Right lobe of liver (tissue), 6 donors: ENCODE results near the gene WNT3. TPM values are rescaled to one million over a fixed set of nuclear protein-coding genes. Genes with fewer than 3 reads are reported as not detected.

ENCODE experiments used
- ATAC-seq, 4 donors: fragments of 200-7000 bp; cut with Tn5 transposase; one replicate each; pipeline ENCODE4 v1.9.1; 2020; ENCODE audit warnings: mild to moderate bottlenecking in 4 of 4, moderate library complexity in 4 of 4
- DNase-seq, 3 donors: peaks; one replicate each; pipeline ENCODE4 v3.0.0-alpha.2; 2020
- H3K27ac ChIP-seq, 3 donors: fragments of 200-600 bp; one replicate each; pipeline ENCODE4 v1.8.0; 2022
- H3K27me3 ChIP-seq, 2 donors: fragments of 200-600 bp; one replicate each; pipeline ENCODE4 v1.8.0; 2022
- H3K36me3 ChIP-seq, 4 donors: fragments of 200-600 bp; sonication (generic) in 1 of 4; one replicate each; pipeline versions ENCODE4 v1.5.1 to v1.8.0; 2017 to 2022; ENCODE audit warnings: control low read depth in 1 of 4
- H3K4me1 ChIP-seq, 4 donors: fragments of 200-600 bp; sonication (generic) in 1 of 4; one replicate each; pipeline versions ENCODE4 v1.5.1 to v1.8.0; 2017 to 2022; ENCODE audit warnings: control low read depth in 1 of 4
- H3K4me3 ChIP-seq, 3 donors: fragments of 200-600 bp; one replicate each; pipeline ENCODE4 v1.8.0; 2022
- H3K9me3 ChIP-seq, 4 donors: fragments of 200-600 bp; sonication (generic) in 1 of 4; one replicate each; pipeline versions ENCODE4 v1.5.1 to v1.8.0; 2017 to 2022; ENCODE audit warnings: control low read depth in 1 of 4
- CTCF ChIP-seq, 4 donors: fragments of 200-600 bp in 3 of 4; fragments of 450-650 bp in 1 of 4; IDR thresholded peaks; one replicate each; pipeline versions ENCODE4 v1.5.1 to v1.8.0; 2016 to 2022; ENCODE audit warnings: antibody characterized with exemption in 4 of 4, mild to moderate bottlenecking in 2 of 4
- POLR2A ChIP-seq: fragments of 450-650 bp; IDR thresholded peaks from one replicate; pipeline ENCODE4 v1.6.1; 2017; ENCODE audit warnings: antibody characterized with exemption, mild to moderate bottlenecking
- WGBS: methylation state at CpG from one replicate; pipeline ENCODE4 v1.1.6; 2018; ENCODE audit warnings: low coverage, low lambda C conversion rate; ENCODE audit not compliant: insufficient coverage; ENCODE audit errors: missing lambda C conversion rate; 5-methylcytosine and 5-hydroxymethylcytosine counted together
- intact Hi-C, 2 donors: fragments of 100-400 bp; cut with DNase I; formaldehyde crosslinking; loops; one replicate each; pipeline versions ENCODE4 v1.11.2 to v1.14.1; 2022
- total RNA-seq, 6 experiments: library from RNA; depleted of rRNA in 2 of 6; stranded (reverse); fragments of >200 nt in 2 of 6; fragmentation: NEBNext Ultra II Directional in 3 of 6; extraction: Animal tissue kit (Norgen Biotek cat#: 25700) in 3 of 6; gene quantifications; one replicate each; pipeline versions ENCODE4 v1.1.0 to v1.2.4, GENCODE V29; 2016 to 2023
- donor health status: DM: no; HTN: yes; CAD: no.
- donor health status: DM: no; HTN: no; CAD: no.
- donor health status: DM: no; HTN: no; CAD: no.
- donor health status: DM: no; HTN: yes; CAD: no.
- donor health status: DM: no; HTN: yes; CAD: no.

WNT3 gene
- total RNA-seq, 6 experiments from 2014 or later, result 1.0 to 5.0 (median 4.0) TPM

GRCh38 chr17:46831573-46832330 lies 13.3 kb upstream of the WNT3 start:
- ATAC-seq (peak in 1 of 4 donors; percentile 69), DNase-seq (no peak)
- no peak overlapping the region for H3K27ac ChIP-seq
- no peak overlapping the region for H3K4me3 ChIP-seq
- H3K27me3 ChIP-seq, result no peaks in the 10 kb centered on the region
- TF ChIP-seq POLR2A (no peak), CTCF (IDR thresholded peaks at IDR 0.05) (no peak)
- H3K36me3 ChIP-seq, result no peaks in the 10 kb centered on the region
- no peaks in the 10 kb centered on the region for H3K9me3 ChIP-seq
- peaks cover 0 to 3% (median 0%) of the 10 kb centered on the region in 4 donors for H3K4me1 ChIP-seq
- intact Hi-C loops, result no loop called here
- WGBS, result 33% methylated on average over 4 of the region's 14 CpGs

DNA sequence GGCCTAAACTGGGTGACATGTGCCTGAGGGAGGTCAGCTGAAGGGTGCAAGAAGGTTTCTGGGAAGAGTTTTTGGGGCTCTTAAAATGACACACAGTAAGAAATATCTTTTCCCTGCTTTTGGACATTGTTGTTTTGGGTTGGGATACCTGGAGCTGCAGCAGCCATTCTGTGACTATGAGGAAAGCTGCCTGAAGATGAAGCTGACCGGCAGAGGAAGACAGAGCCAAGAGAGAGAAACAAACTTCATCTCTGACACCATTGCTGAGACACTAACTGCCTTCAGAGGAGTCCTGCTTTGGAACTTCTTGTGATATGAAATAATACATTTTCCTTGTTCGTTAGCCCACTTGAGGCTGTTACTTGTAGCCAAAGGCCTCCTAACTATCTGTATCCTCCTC lies 8.8 kb upstream of the WNT3 start:
- Histone ChIP-seq H3K27me3 (peaks cover 0 to 4% of the 10 kb centered on the region in 2 donors), H3K4me3 (no peak overlapping the region), H3K4me1 (no peaks in the 10 kb centered on the region), H3K9me3 (no peaks in the 10 kb centered on the region), H3K27ac (no peak overlapping the region), H3K36me3 (no peaks in the 10 kb centered on the region)
- intact Hi-C loops, result no loop called here
- 76% methylated on average over 2 of the region's 2 CpGs for WGBS
- ATAC-seq (no peak), DNase-seq (no peak)
- TF ChIP-seq CTCF (IDR thresholded peaks at IDR 0.05), result no peak
- TF ChIP-seq POLR2A, result no peak

DNA sequence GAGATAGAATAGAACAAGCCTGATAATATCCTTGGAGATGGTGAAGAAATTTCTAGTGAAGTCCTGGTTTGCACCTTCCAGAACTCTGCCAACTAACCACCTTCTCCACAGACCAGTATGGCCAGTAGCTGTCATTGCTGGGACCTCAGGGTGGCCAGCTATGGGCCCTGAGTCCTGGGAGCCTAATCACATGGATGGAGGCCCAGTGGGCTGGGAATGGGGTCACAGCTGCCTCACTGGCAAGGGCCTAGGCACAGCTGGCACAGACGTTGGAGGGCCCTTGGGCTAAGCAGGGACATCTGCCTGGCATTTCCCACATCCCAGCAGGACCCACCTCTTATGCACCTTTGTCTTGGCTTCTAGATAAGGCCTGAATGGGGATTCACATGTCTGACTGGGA lies 7.6 kb upstream of the WNT3 start:
- H3K4me3 ChIP-seq, result no peak overlapping the region
- no peak overlapping the region for H3K27ac ChIP-seq
- H3K9me3 ChIP-seq, result no peaks in the 10 kb centered on the region
- H3K27me3 ChIP-seq, result peaks cover 0 to 4% of the 10 kb centered on the region in 2 donors
- WGBS, result no CpG with 5 or more reads among the region's 1 CpG
- DNase-seq (no peak), ATAC-seq (no peak)
- H3K4me1 ChIP-seq, result no peaks in the 10 kb centered on the region
- TF ChIP-seq CTCF (IDR thresholded peaks at IDR 0.05), result no peak
- TF ChIP-seq POLR2A, result no peak
- H3K36me3 ChIP-seq, result no peaks in the 10 kb centered on the region
- intact Hi-C loops, result no loop called here

DNA sequence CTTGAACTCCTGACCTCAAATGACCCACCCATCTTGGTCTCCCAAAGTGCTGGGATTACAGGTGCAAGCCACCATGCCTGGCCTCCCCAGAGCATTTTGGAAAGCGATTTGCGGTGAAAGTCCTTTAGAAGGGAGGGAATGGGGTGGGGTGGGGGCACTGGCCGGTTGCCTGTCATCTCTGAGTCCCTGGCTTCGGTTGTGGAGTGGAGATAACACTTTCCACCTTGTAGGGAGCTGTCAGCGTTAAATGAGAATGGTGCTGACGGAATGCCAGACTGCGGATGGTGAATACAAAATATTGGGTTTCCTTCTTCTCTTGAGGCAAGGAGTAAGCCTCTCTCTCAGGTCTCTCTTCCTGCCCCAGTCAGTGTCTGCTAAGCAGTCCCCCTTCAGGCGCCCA lies 5.2 kb upstream of the WNT3 start:
- no peaks in the 10 kb centered on the region for H3K9me3 ChIP-seq
- ATAC-seq, result no peak
- no peak for TF ChIP-seq CTCF (IDR thresholded peaks at IDR 0.05)
- no peak for TF ChIP-seq POLR2A
- peaks cover 3 to 20% of the 10 kb centered on the region in 2 donors for H3K27me3 ChIP-seq
- no peak overlapping the region for H3K27ac ChIP-seq
- no peaks in the 10 kb centered on the region for H3K36me3 ChIP-seq
- intact Hi-C loops, result no loop called here
- peaks cover 0 to 14% (median 4%) of the 10 kb centered on the region in 4 donors for H3K4me1 ChIP-seq
- no peak overlapping the region for H3K4me3 ChIP-seq
- 80% methylated on average over 4 of the region's 8 CpGs for WGBS
- no peak for DNase-seq
